NCI-H69 (cell line): Measurements from ENCODE around the gene SLC26A8.
"Not testable (repeated sequence)": the region's sequence is repeated elsewhere in the genome, so short reads cannot be mapped to it uniquely, and the experiment has no call there.

Experiments
- DNase-seq: peaks from one replicate; lab custom pipeline; 2025; lab: John Stamatoyannopoulos, UW

Gene SLC26A8

DNA sequence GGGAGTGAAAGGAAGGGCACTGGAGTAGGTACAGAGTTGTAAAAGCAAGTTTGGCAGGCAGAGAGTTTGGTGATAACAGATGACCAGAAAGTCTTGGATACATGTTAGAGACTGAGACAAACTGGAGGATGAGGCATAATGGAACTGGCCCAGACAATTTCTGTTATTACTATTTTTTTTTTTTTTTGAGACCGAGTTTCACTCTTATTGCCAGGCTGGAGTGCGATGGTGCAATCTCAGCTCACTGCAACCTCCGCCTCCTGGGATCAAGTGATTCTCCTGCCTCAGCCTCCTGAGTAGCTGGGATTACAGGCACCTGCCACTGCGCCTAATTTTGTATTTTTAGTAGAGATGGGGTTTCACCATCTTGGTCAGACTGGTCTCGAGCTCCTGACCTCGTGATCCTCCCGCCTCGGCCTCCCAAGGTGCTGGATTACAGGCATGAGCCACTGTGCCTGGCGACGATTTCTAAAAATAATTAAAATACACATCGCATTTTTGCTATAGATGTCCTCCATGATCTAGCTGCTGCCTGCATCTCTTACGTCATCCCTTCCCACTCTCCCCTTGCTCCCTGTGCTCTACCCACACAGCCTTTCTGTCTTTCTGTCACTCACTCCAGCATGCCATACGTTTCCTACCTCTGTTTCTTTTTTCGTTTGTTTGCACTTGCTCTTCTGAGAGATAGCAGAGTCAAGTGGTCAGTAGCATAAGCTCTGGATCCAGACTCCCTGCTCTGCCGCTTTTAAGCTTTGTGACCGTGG, 26.7 kb upstream of the SLC26A8 start:
- no peak for DNase-seq

DNA sequence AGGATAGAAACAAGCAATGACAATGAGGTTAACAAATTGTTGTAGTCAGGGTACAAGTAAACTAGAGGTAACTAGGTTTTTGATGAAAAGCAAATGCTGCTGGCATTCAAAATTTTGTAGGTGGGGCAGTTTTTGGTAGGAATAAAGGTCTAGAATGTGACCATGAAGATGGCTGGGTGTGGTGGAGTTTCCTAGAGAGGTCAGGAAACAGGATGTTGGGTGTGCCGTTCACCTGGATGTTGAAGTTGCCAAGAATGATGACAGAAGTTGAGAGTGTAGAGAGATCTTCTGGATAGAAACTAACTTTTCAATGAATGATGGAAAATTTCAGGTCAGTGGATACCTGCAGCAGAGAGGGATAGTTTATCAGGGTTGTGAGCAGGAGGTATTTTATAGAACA, 25.9 kb upstream of the SLC26A8 start:
- no peak for DNase-seq

DNA sequence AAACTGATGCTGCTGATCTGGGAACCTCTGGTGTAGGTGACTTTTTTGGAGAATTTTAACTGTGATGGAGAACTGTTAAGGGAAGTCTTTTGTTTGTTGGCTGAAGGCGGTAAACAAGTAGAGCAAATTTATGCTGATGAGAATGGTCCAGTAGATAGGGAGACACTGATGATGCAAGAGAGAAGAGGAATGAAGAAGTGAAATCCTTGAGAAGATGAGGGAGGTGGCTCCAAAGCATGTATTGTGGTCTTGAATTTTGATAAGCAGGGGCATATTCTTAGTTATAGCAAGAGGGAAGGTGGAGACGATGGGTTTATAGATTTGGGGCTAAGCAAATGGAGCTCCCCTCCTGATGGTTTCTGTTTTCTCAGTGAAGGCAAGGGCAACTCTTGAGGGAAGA, 25.1 kb upstream of the SLC26A8 start:
- DNase-seq = no peak

DNA sequence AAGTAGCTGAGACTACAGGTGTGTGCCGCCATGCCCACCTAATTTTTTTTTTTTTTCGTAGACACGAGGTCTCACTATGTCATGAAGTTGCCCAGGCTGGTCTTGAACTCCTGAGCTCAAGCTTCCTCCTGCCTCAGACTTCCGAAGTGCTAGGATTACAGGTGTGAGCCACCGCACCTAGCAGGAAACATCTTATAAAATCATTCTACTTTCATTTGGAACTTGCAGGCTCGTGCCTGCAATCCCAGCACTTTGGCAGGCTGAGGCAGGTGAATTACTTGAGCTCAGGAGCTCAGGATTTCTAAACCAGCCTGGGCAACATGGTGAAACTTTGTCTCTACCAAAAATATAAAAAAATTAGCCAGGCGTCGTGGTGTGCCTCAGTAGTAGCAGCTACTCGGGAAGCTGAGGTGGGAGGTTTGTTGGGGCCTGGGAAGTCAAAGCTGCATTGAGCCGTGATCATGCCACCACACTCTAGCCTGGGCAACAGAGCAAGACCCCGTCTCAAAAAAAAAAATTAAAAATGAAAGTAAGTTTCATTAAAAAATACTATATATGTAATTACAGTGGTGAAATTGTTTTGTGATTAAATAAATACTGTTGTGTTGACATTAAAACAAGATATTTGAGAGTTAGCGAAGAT, 18.3 kb upstream of the SLC26A8 start:
- DNase-seq = no peak

DNA sequence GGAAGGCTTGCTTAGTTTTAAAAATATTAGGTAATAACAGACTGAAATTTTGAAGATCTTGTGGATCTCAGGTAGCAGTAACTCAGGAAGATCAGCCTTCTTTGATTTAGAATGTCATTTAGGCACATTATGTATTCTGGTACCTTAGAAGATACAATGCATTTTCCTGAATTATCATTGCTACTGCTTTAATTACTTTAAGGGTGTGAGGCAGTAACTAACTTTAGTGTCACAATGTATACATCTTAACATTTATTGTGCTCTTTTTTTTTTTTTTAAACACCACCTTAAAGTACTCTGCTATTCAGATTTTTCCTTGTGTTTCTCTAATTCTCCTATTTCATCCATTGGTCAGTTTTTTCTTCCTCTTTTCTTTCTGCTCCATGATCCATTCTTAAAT, 16.5 kb upstream of the SLC26A8 start:
- DNase-seq = no peak

DNA sequence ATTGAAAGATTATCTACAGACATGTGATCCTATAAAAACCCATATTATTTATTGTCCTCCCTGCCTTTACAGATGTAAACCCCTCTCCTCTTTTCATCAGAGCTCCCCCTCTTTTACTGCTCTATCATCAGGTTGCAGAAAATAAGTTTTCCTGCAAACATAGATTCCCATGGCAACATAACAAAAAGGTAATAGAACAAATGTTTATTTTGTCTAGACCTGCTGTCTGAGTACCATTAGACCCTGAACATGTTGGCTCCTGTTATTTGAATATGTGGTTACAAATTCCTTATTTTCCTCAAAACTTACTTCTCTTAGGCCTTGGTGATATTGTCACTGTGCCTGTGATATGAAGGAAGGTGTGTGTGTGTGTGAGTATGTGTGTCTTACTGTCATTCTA, 14.7 kb upstream of the SLC26A8 start:
- DNase-seq = peak; percentile 16

DNA sequence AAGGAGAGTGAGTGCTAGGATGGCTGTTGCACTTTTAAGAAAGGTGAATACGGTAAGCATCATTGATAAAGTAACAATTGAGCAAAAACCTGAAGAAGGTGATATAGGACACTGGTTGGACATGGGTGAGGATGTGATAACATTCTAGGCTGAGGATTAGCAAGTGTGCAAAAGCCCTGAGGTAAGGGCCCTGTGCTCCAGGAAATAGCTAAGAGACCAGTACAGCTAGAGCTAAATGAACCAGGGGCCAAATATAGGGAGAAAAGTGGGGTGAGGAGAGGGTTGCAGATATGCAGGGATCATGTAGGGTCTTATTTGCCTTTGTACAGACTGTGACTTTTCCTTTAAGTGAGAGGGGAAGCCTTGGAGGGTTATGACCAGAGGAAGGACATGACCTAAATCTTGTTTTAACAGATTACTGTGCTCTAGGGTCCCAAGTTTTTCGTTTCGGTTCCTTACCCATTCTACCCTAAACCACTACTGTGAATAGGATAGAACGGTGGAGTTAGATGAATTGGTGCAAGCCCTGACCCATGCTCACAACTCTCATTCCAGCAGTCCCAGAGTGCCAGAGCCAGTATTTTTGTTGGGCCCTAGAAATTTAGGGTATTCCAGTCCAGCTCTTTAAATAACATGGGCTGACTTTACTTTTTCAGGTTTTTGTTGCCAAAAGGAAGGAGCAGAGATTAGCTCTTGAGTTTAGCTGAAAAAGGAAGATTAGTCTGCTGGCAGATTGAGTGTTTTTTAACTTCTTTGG, 13.9 kb upstream of the SLC26A8 start:
- no peak for DNase-seq

DNA sequence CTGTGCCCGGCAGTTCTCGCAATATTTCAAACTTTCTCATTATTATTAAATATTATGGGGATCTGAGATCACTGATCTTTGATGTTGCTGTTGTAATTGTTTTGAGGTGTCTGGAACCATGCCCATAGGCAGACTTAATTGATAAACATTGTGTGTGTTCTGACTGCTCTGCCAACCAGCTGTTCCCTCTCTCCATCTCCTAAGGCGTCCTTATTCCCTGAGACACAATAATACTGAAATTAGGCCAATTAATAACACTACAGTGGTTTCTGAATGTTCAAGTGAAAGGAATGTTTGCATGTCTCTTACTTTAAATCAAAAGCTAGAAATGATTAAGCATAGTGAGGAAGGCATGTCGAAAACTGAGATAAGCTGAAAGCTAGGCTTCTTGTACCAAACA, 10.8 kb upstream of the SLC26A8 start:
- peak; percentile 11 for DNase-seq

DNA sequence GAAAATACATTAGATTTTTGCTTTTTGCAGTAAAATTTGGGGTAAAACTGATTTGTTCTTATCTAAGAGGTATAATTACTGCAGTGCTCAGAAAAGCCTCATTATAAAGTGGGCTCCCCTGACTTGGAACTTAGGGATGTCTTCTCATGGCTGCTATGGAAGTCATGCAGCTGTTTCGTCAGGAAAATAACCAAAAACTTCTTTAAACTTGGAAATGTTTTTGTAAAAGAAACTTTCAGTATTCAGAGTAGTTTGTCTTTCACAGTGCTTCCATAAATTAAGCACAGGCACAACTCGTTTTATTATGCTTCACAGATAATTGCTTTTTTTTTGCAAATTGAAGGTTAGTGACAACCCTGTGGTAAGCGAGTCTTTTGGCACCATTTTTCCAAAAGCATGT, 10.0 kb upstream of the SLC26A8 start:
- no peak for DNase-seq

DNA sequence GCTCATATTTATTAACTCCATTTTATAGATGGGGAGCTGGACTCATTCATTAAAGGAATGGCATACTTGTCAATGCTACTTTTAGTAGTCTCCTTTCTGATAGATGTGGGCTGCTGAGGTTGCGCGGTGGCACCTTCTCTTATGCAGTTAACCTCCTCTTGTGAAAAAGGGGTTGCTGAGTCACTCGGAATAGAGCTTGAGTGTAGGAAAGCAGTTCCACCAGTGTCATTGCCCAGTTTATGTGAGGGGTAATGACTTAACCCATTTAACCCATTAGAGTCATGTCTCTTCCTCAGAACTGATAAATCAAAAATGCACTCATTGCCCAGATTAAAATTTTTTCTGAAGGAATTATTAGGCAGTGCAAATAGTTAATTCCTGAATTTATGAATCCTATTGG, 9.5 kb upstream of the SLC26A8 start:
- no peak for DNase-seq

DNA sequence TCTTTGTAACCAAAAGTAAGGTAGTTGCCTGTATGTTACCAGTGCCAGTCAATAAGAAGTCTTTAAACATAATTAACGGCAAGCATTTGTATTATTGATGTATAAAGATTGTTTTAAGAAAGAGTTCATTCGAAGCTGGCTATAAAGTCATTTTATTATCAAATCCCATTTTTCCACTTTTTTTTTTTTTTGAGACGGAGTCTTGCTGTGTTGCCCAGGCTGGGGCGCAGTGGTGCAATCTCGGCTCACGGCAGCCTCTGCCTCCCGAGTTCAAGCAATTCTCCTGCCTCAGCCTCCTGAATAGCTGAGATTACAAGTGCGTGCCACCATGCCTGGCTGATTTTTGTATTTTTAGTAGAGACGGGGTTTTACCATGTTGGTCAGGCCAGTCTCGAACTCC, 8.7 kb upstream of the SLC26A8 start:
- not testable (repeated sequence) for DNase-seq

DNA sequence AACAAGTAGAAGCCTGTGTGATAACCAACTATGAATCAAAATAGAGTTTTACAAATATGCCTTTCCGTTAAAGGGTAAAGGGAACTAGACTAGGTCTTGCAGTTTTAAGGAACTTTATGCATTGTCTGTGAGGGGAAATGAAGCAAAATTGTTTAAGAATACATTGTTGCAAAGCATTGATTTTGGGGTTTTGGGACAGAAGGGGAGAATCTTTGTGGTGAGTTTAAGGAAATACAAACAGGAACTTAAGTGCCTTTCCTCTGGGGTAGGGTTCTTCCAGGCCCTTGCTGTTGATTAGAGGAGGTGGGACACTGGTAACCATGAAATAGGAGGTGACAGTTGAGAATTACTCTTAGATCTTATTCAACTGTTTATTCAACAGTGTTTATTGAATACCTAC, 7.8 kb upstream of the SLC26A8 start:
- no peak for DNase-seq

DNA sequence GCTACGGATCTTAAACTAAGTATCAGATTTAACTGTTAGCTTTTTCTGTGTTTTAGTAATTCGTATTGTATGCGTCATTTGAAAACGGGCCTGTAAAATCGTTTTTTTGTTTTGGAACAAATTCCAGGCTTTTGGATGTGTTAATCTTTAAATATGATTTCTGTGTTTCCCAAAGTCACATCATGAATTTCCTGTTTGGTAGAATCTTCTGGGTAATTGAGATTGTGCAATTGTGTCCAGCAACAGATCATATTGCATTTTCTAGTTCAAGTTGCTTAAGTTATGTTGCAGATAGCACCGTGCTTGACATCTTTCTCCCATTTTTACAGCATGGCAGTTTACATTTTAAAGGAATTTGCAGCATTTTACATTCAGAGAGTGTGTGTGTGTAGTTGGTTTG, 5.0 kb upstream of the SLC26A8 start:
- peak; percentile 15 for DNase-seq

DNA sequence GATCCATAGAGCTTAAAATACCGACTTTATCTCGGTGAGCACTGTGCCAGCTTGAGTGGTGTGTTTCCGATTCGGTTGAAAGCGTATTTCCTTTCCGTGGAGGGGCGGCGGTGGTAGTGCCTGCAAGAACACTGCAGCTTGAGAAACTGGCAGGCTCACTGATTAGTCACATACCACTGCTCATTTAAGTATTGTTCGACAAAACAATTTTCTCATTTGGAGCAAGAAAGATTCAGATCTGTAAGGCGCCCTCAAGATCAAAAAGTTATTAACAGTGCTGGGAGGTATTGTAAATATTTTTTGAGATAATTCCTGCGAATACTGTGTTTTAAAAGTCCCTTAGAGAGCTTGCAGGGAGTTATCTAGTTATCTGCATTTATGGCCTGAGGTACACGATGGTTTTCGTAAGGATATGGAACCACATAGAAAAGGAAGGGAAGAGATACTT, 4.5 kb upstream of the SLC26A8 start:
- DNase-seq = peak; percentile 80

DNA sequence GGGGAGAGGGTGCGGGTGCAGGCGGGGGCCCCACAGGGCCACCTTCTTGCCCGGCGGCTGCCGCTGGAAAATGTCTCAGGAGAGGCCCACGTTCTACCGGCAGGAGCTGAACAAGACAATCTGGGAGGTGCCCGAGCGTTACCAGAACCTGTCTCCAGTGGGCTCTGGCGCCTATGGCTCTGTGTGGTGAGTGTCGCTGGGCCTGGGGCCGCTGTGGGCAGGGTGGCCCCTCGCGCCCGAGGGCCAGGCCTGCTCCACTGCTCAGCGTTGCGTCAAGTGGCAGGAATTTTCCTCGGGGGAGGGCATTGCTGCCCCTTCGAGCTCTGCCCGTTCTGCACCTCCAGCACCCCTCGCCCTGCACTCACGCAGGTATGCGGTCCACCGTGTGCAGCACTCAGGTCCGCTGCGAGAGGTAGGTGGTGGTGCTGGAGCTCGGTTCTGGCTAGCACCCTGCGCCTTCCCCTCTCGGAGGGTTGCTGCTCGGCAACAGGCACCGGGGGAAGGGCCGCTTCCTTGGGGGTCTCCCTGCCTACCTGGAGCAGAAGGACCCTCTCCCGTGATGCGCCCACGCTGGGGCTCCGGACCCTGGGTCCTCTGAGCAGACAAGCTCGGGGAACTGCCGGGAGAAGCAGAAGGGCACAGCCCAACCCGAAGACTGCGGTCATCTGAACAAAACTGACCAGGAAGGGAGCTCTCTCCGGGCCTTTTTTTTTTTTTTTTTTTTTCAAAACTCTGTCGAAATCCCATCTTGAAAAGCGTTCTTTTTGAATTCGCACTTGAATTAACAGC, 3.8 kb upstream of the SLC26A8 start:
- DNase-seq = peak; percentile 75

DNA sequence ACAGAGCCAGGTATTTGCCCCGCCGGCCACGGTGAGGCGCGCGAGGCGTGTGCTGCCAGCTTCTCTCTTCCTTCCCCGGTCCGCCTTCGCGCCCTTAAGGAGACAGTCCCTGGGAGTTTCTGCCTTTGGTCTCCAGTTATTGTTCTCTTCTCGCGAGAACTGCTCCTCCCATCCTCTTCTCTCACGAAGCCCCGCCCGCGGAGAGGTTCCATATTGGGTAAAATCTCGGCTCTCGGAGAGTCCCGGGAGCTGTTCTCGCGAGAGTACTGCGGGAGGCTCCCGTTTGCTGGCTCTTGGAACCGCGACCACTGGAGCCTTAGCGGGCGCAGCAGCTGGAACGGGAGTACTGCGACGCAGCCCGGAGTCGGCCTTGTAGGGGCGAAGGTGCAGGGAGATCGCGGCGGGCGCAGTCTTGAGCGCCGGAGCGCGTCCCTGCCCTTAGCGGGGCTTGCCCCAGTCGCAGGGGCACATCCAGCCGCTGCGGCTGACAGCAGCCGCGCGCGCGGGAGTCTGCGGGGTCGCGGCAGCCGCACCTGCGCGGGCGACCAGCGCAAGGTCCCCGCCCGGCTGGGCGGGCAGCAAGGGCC, 3.2 kb upstream of the SLC26A8 start, which contains the start of gene MAPK14:
MAPK14 (plus strand) TSS at position 308 of the 587 bp plus-strand sequence. CDS start 350 bp downstream, outside the sequence.
- peak; percentile 100 for DNase-seq

DNA sequence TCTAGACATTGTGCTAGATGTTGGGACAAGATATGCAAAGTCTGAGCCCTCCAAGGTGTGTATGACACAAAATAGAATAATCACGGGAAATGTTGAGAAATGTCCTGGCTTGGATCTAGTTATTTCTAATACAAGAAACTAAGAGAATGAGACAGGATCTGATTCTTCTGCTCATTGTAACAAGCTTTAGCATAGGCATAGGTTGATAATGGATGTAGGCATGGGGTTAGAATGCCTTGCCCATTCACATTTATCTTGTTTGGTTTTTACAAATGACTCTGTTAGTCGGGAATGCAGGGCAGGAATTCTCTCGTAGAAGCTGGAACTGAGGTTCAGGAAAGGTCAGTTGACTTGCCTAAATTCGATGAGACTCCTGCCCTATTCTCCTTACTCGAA, 1.5 kb upstream of the SLC26A8 start:
- DNase-seq = no peak

DNA sequence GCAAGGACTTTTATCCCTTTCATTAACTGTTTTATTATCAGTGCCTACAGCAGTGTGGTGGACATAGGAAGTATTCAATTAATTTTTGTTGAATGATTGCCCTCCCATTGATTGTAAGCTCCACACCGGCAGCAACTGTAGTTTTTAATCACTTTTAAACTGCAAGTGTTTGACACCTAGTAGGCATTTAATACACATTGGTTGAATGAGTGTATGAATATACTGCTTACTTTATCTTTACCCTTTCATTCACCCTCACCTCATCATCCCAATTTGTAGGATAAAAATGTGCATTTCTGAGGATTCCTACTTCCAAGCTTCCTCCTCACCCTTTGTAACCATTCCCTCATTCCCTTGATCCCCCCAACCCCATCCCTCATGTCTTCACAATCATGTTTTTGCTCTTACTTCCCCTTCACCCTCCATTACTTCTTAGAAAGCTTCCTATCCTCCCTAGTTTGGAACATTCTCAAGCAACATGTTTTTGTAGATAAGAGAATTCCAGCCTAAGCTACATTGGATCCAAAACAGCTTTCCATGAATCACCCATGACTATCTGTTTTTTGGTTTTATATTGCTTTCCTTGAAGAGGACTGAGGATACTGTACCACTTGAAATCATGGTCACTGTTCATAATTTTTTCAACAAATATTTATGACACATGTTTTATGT, 955 bp upstream of the SLC26A8 start:
- DNase-seq = no peak

DNA sequence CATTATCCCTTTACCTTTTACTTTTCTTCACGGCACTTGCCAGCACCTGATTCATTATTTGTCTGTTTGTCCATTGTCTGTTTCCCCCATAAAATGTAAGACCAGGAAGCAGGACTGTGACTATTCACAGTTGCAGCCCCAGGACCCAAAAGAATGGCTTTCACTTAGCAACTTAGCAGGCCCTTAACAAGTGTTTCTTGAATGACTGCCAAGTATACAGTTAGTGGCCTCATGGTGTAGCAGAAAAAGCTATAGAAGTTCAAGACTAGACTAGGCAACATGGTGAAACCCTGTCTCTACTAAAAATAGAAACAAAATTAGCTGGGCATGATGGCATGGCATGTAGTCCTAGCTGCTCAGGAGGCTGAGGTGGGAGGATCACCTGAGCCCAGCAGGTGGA, 4.3 kb downstream of the SLC26A8 start:
- DNase-seq = peak; percentile 50

DNA sequence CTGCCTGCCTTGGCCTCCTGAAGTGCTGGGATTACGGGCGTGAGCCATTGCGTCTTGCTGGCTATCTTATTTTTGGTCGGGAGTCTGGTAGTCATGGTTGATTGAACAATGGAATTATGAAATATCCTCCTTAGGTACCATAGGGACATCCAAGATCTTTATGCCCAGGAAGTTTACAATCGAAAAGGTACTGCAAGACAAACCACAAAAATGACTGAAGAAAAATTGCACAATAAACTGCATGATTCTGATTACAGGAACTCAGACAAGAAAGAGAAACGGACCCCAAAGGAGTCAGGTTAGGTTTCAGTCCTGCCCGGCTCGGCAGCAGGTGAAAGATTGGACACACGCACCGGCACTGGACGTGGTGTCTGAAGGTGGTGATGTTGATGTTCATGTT, 5.3 kb downstream of the SLC26A8 start:
- no peak for DNase-seq

DNA sequence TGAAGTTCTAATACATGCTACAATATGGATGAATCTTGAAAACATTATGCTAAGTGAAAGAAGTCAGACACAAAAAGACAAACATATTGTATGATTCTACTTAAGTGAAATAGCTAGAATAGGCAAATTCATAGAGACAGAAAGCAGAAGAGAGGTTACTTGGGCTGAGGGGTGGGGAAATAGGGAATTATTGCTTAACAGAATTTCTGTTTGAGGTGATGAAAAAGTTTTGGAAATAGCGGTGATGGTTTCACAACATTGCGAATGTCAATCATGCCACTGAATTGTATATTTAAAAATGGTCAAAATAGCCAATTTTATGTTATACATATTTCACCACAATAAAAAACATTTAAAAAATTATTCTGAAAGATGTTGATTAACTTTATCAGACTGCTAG, 6.1 kb downstream of the SLC26A8 start:
- DNase-seq = no peak
